ENCODE results near the gene UBXN2A. TPM values are rescaled to one million over a fixed set of nuclear protein-coding genes. Genes with fewer than 3 reads are reported as not detected.
"Not testable (repeated sequence)": the region's sequence is repeated elsewhere in the genome, so short reads cannot be mapped to it uniquely, and the experiment has no call there.

UBXN2A gene
- polyA plus RNA-seq, 3 donors, result 18.2 to 19.3 (median 18.9) TPM

DNA sequence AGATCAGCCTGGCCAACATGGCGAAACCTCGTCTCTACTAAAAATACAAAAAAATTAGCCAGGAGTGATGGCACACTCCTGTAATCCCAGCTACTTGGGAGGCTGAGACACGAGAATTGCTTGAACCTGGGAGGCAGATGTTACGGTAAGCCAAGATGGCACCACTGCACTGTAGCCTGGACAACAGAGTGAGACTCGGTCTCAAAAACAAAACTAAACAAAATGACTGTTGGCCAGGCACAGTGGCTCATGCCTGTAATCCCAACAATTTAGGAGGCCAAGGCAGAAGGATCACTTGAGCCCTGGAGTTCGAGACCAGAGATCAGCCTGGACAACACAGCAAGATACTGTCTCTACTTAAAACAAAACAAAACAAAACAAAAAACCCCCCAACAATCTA, 102.9 kb downstream of the UBXN2A start:
- DNase-seq (ENCODE audit: low read depth in 3 of 3, low spot score in 2 of 3), result not testable (repeated sequence)

DNA sequence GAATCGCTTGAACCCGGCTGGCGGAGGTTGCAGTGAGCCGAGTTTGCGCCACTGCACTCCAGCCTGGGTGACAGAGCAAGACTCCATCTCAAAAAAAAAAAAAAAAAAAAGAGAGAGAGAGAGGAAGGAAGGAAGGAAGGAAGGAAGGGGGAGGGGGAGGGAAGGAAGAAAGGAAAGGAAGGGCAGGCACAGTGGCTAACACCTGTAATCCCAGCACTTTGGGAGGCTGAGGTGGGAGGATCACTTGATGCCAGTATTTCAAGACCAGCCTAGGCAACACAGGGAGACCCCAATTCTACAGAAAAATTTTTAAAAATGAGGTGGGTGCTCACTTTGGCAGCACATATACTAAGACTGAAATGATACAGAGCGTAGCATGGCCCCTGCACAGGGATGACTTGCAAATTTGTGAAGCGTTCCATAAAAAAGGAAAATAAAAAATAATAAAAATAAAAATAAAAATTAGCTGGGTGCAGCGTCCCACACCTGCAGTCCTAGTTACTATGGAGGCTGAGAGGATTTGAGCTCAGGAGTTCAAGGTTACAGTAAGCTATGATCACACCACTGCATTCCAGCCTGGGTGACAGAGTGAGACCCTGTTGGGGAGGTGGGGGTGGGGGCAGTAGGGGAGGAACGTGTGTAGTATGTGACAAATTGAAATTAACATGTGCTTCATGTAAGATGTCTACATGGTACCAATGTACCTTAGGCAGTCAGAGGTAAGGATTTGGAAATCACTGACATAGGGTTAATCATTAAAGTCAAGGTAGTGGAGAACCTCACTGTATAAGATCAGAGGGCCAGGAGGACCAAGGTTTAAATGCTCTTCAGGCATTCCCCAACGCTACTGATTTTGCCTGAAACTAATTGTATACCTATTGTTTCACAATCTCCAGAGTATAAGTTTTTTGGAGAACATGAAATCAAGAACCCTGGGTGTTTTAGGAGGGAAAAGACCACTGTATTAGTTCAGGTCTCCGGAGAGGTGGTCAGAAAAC, 105.5 kb downstream of the UBXN2A start:
- DNase-seq (ENCODE audit: low read depth in 3 of 3, low spot score in 2 of 3), result no peak

DNA sequence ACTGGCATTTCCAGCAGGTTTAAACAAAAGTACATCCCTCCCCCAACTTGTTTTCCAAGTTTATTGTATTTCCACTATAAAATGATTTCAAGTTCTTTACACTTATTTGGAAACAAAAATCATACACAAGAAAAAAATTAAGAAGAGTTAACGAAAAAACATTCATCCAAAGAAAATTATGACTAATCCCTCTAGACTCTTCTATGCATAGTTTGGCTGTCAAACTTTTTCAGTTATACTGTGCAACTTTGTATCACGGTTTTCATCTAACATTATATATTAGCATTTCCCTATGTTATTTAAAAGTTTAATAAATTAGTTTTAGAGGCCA, 106.3 kb downstream of the UBXN2A start:
- no peak for DNase-seq (ENCODE audit: low read depth in 3 of 3, low spot score in 2 of 3)

DNA sequence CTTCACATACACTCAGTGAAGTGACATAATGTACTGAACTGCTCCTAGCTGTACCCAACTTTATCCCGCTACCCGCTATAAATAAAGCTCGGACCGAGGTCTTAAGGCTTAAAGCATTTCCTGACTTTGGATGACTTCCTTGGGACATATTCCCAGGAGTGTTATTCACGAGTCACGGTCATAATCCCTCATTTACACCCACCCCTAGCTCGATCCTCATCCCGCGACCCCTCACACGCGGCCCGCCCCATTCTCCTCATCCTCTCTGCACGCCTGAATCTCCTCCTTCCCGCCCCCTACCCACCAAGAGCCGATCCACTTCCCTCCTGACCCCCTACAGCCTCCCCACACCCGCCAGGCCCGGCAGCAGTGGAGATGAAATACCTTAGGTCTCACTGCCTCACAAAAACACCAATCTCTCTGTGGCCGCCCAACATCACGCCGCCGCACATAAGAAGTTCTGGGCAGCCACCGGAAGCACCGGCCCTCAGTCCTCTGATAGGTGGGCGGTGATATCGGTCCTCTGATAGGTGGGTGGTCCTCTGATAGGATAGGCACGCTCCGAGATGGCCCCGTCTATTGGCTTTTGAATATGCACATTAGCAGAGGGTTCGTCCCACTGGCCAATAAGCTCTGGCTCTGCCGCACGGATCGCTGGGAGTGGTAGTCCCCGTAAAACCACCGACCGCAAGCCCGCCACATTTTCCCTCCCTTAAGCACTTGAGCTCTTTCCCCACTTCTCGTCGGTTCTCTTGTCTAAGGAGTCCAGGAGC, 106.9 kb downstream of the UBXN2A start, which contains the start of gene WDCP:
Gene WDCP, minus strand, starts transcription at position 462 of the 773 bp plus-strand sequence. CDS start 7,897 bp downstream, outside the sequence.
- DNase-seq (ENCODE audit: low read depth in 3 of 3, low spot score in 2 of 3), result peak; percentile 89 to 95 (median 89)

DNA sequence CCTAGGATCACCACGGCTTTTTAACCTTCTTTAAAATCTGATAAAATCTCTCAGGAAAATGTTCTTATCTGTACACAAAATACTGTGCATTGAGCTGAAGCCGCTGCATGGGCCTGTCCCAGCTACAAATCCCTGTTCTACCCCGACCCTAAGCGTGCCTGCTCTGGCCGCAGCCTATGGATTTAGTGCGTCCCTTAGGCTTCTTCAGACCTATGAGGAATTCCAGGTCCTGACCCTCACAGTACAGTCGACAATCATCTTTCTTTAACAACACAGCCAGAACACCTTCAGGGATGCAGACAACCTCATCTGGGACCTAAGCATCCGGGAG, 107.4 kb downstream of the UBXN2A start:
- DNase-seq (ENCODE audit: low read depth in 3 of 3, low spot score in 2 of 3), result no peak

DNA sequence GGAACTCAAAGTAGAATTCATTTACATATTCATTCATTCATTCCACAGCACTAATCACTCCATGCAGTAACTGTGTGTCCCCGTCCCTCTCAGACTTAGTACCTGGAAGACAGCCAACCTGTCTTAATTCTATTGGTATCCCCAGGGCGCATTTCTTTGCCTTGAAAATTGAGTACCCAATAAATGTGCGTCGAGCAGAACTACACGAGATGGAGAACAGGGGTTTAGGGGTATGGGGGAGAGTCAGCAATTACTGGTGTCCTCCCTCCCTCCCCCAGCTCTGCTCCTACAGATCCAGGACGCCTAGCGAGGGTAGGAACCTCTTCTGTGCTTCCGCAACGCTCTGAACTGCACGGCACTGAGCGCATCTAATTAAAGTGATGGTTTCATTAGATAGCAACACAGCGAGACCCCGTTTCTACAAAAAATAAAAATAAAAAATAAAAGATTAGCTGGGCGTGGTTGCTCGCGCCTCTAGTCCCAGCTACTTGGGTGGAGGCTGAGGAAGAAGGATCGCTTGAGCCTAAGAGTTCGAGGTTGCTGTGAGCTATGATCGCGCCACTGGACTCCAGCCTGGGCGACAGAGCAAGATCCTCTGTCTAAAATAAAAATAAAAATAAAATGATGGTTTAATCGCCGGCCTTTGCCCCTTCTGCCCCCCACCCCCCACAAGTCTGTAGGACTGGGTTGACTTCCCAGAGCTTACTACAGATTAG, 108.7 kb downstream of the UBXN2A start:
- no peak for DNase-seq (ENCODE audit: low read depth in 3 of 3, low spot score in 2 of 3)

DNA sequence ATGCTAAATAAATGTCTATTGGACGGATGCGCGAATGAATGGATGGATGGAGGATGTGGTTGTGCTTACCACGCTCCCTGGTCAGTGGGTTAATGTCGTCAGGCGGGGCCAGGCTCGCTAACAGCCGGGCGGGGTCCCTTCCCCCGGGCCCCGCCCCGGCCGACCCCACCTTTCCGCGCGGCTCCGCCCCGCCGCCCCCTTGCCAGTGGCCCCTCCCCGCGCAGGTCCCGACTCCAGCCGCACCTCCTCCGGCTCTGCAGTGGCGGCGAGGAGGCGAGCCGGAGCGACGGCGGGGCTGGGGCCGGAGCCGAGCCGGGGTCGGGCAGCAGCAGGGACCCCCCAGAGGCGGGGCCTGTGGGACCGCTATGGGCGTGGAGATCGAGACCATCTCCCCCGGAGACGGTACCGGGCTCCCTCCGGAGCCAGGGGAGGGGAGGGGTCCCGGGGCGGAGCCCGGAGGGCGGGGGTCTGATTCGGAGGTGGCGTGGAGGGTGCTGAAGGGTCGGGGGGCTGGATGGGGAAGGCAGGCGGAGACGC, 109.3 kb downstream of the UBXN2A start, which contains the start of gene FKBP1B:
Gene FKBP1B, plus strand, starts transcription at position 257 of the 537 bp plus-strand sequence. Its CDS starts 109 bp downstream, at position 366.
- DNase-seq (ENCODE audit: low read depth in 3 of 3, low spot score in 2 of 3), result peak in 1 of 3 donors; percentile 29

DNA sequence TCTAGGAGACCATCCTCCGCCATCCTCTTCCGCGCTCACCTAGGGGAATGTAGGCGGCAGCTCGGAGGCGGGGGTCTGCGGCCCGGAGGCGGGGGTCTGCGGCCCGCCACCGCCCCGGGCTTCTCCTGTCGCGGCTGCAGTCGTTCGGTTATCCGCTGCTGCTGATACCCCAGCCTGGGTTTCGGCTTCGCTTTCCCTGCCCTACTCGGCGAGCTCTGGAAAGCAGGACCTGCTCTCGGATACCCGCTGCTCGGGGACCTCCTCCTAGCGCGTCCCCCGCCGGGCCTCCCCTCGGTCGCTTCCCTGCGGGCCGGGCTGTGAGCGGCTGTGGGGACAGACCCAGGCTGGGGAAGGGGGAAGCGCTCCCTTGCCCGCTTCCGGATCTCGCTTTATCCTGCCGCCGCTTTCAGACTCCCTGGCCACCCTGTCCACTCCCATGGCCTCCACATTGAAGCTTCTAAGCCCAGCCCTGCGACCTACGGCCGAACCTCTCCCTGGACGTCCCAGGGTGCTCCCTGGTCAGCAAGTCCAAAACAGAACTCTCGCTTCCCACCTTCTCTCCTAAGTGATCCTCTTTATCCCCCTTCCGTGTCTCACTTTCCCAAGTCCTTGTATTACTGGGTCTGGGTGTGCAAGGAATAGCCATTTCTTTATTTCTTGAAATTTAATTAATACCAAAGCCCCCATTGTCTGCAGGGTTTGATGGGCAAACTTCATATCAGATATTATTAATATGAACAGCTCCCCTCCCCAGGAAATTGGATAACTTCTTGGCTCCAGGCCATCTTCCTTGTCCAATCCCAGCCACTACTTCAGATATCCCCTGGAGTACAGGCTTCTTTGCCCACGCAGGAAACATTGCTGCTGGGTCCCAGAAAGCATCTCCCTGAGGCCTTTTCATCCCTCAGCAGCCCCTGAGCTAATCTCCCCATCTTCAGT, 110.0 kb downstream of the UBXN2A start:
- DNase-seq (ENCODE audit: low read depth in 3 of 3, low spot score in 2 of 3), result peak in 1 of 3 donors; percentile 15

DNA sequence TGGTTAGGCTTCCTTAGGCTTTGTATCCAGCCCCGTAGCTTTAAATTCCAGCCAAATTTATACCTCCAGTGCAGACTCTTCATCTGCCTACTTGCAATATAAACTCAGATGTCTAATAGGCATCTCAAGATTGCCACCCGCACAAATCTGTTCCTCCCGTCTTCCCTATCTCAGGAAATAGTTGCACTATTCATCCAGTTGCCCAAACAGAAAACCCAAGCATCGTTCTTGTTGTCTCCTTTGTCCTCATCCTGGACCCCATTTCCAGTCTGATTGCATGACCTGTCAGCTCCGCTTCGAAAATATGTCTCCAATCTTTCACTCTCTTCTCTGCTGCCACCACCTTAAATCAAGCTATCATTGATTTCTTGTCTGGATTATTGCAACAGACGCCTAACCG, 111.6 kb downstream of the UBXN2A start:
- no peak for DNase-seq (ENCODE audit: low read depth in 3 of 3, low spot score in 2 of 3)

DNA sequence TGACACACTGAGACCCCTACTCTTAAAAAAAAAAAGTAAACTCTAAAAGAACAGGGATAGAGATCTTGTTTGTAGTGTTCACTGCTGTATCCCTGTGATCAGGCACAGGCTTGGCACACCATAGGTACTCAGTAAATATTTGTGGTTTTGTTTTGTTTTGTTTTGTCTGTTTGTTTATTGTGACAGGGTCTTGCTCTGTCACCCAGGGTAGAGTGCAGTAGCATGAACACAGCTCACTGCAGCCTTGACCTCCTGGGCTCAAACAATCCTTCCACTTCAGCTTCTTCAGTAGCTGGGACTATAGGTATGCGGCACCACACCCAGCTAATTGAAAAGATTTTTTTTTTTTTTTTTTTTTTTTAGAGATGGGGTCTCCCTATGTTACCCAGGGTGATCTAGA, 112.7 kb downstream of the UBXN2A start:
- DNase-seq (ENCODE audit: low read depth in 3 of 3, low spot score in 2 of 3), result no peak

Other genes with a start within 250 kb of the UBXN2A start
- 10 to 100 TPM; 19.1 to 21.7 (median 19.8) TPM for gene ATAD2B, start 13.3 kb upstream of the UBXN2A start, polyA plus RNA-seq (ENCODE audit: insufficient read length in 3 of 3)
- 1 to 10 TPM; 1.8 to 2.4 (median 2.0) TPM for gene MFSD2B, start 69.6 kb downstream of the UBXN2A start, polyA plus RNA-seq (ENCODE audit: insufficient read length in 3 of 3)
- 10 to 100 TPM; 15.1 to 16.7 (median 15.9) TPM for gene WDCP, start 106.9 kb downstream of the UBXN2A start, polyA plus RNA-seq (ENCODE audit: insufficient read length in 3 of 3)
- 10 to 100 TPM; 11.0 to 14.3 (median 12.8) TPM for gene FKBP1B, start 109.3 kb downstream of the UBXN2A start, polyA plus RNA-seq (ENCODE audit: insufficient read length in 3 of 3)
- gene SF3B6, start 135.9 kb downstream of the UBXN2A start, polyA plus RNA-seq (ENCODE audit: insufficient read length in 3 of 3), result 100 to 1,000 TPM; 170 to 176 (median 174) TPM
- gene TP53I3, start 144.4 kb downstream of the UBXN2A start, polyA plus RNA-seq (ENCODE audit: insufficient read length in 3 of 3), result 10 to 100 TPM; 42.9 to 45.9 (median 43.0) TPM
- gene PFN4, start 182.9 kb downstream of the UBXN2A start, polyA plus RNA-seq (ENCODE audit: insufficient read length in 3 of 3), result 1 to 10 TPM; 1.6 to 2.5 (median 1.7) TPM
- gene FAM228B, start 183.0 kb downstream of the UBXN2A start, polyA plus RNA-seq (ENCODE audit: insufficient read length in 3 of 3), result 10 to 100 TPM; 20.2 to 31.9 (median 29.8) TPM
- 1 to 10 TPM in 2 of 3 donors, under 1 TPM in 1; 0.75 to 1.2 (median 1.1) TPM for gene FAM228A, start 234.6 kb downstream of the UBXN2A start, polyA plus RNA-seq (ENCODE audit: insufficient read length in 3 of 3)

All from right renal cortex interstitium (tissue), 3 donors.